Mononuclear cell (primary cell): Measurements from ENCODE around the gene NSRP1. TPM values are rescaled to one million over a fixed set of nuclear protein-coding genes. Genes with fewer than 3 reads are reported as not detected.
"Not testable (repeated sequence)": the region's sequence is repeated elsewhere in the genome, so short reads cannot be mapped to it uniquely, and the experiment has no call there.

Source experiments
- H3K27me3 ChIP-seq: 2 replicates; pipeline ENCODE4 v1.6.0; 2011; ENCODE audit warnings: low read length, control low read depth; ENCODE audit not compliant: insufficient read depth
- H3K4me1 ChIP-seq: 2 replicates; pipeline ENCODE4 v1.5.1; 2011; ENCODE audit warnings: mild to moderate bottlenecking, low read length, control low read depth; ENCODE audit not compliant: insufficient read depth
- H3K4me3 ChIP-seq: 2 replicates; pipeline ENCODE4 v1.5.1; 2011; ENCODE audit warnings: mild to moderate bottlenecking, low read length, moderate library complexity
- H3K9me3 ChIP-seq: 2 replicates; pipeline ENCODE4 v1.5.1; 2011; ENCODE audit warnings: low read depth, mild to moderate bottlenecking, control low read depth, low read length
- total RNA-seq: library from RNA; depleted of rRNA; stranded (reverse); fragments of >200 nt; gene quantifications from one replicate; pipeline ENCODE4 v1.2.3, GENCODE V29; 2012

Gene NSRP1
- total RNA-seq, result 13.1 TPM

DNA sequence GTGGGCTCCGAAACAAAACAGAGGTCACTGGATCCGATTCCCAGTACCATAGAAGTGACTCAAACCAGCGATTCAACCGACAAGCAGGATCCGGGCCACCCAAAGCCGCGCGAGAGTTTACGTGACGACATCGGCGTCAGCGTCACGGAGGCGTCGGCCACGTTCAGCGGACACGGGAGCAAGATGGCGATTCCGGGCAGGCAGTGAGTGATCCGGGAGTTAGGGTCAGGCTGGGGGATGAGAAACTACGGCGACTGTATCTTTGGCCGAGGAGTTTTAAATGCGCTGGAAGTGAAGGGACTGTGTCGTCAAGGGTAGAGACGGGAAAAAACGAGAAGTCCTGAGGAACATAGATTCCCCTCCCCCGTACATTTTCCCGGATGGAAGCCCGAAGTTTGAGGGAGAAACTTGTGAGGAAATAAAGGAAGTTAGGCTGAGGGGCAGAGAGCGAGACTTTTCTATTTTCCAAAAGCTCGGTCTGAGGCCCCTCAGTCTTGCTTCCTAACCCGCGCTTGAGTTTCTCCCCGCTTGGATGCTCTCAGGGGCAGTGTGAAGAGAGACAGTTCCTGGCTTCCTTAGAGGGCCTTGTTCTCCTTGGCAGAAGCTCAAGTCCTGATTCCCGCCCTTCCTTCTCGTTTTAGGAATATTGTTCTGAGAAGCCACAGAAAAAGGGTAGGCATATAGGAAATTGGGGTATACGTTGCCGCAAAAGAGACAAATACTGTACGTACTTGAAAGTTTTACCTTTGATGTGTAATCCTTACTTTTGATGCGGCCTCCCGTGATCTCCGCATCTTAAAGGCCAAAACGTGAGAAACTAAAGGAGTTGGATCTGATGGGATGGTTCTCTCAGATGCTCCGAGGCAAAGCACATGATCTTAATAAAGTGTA, at the start of gene NSRP1:
Gene NSRP1 (plus strand): TSS at position 156 of the 891 bp plus-strand sequence. CDS start 28 bp downstream, at position 184.
- Histone ChIP-seq H3K4me3 (peak within 1 kb of the TSS; percentile 100), H3K9me3 (no peaks in the 10 kb centered on the region)

GRCh38 chr17:30068465-30068864, 48.2 kb upstream of the NSRP1 start:
- H3K4me1 ChIP-seq, result no peaks in the 10 kb centered on the region
- H3K4me3 ChIP-seq, result no peak overlapping the region
- H3K9me3 ChIP-seq, result peaks cover 25% of the 10 kb centered on the region
- peaks cover 5% of the 10 kb centered on the region for H3K27me3 ChIP-seq

More for the DNA sequence above, at the start of gene NSRP1:
- H3K4me1 ChIP-seq, result peaks cover 33% of the 10 kb centered on the region
- no peaks in the 10 kb centered on the region for H3K27me3 ChIP-seq

- Histone ChIP-seq H3K27me3 (no peaks in the 10 kb centered on the region), H3K9me3 (no peaks in the 10 kb centered on the region), H3K4me1 (no peaks in the 10 kb centered on the region)
These were observed 42.4 kb upstream of the NSRP1 start for GRCh38 chr17:30074254-30074653.

DNA sequence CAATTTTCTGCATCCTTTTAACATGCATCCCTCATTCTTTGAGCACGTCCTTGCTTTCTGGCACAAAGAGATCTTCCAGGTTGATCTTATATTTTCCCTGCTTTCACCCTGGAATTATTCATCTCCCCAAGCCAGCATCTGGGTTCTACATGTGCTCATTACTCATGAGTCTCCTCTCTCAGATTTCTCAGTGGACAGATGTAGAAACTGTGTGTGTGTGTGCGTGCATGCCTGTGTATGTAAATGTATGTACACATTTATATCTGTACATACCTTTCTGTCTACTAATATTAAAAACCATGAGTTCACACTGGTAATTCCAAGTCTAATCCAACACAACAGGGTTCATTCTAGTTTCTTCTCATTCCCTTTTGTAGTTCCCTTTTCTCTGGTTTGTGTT, 41.9 kb upstream of the NSRP1 start:
- Histone ChIP-seq H3K4me3 (no peak overlapping the region), H3K9me3 (no peaks in the 10 kb centered on the region), H3K4me1 (no peaks in the 10 kb centered on the region), H3K27me3 (no peaks in the 10 kb centered on the region)

More at GRCh38 chr17:30074254-30074653, 42.4 kb upstream of the NSRP1 start:
- H3K4me3 ChIP-seq, result no peak overlapping the region

GRCh38 chr17:30082773-30083172, 33.8 kb upstream of the NSRP1 start:
- Histone ChIP-seq H3K9me3 (no peaks in the 10 kb centered on the region), H3K4me3 (no peak overlapping the region), H3K4me1 (no peaks in the 10 kb centered on the region), H3K27me3 (no peaks in the 10 kb centered on the region)

- peaks cover 3% of the 10 kb centered on the region for H3K27me3 ChIP-seq
- no peak overlapping the region for H3K4me3 ChIP-seq
- no peaks in the 10 kb centered on the region for H3K9me3 ChIP-seq
- H3K4me1 ChIP-seq, result no peaks in the 10 kb centered on the region
These were observed 31.8 kb upstream of the NSRP1 start for GRCh38 chr17:30084788-30085187.

DNA sequence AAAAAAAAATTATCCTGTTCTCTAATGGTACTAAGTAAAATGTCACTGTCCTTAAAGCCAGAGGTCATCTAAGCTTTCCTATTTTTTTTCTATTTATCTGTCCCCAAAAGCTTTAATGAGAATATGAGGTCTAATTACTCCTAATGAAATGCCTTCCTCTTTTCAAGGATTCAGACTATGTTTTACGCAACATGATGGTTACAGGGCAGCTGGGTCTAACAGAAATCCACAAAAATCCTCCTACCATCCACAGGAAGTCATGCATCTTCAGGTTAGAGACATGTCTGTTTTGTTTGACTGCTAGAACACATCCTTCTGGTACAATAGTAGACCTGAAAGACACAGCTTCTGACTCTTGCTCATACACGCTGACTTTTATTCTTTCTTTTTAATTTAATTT, 29.7 kb upstream of the NSRP1 start:
- no peak overlapping the region for H3K4me3 ChIP-seq
- H3K9me3 ChIP-seq, result no peaks in the 10 kb centered on the region
- peaks cover 3% of the 10 kb centered on the region for H3K27me3 ChIP-seq
- H3K4me1 ChIP-seq, result no peaks in the 10 kb centered on the region

DNA sequence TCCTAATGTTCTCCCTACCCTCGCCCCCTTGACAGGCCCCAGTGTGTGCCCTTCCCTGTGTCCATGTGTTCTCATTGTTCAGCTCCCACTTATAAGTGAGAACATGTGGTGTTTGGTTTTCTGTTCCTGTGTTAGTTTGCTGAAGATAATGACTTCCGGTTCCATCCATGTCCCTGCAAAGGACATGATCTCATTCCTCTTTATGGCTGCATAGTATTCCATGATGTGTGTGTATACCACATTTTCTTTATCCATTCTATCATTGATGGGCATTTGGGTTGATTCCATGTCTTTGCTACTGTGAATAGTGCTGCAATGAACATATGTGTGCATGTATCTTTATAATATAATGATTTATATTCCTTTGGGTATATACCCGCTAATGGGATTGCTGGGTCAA, 29.2 kb upstream of the NSRP1 start:
- not testable (repeated sequence) for H3K9me3 ChIP-seq, H3K27me3 ChIP-seq, H3K4me3 ChIP-seq, H3K4me1 ChIP-seq

- H3K4me3 ChIP-seq, result no peak overlapping the region
- peaks cover 3% of the 10 kb centered on the region for H3K27me3 ChIP-seq
- peaks cover 6% of the 10 kb centered on the region for H3K4me1 ChIP-seq
- H3K9me3 ChIP-seq, result no peaks in the 10 kb centered on the region
These were observed 25.4 kb upstream of the NSRP1 start for GRCh38 chr17:30091121-30091670.

GRCh38 chr17:30091771-30092170, 24.8 kb upstream of the NSRP1 start:
- peaks cover 3% of the 10 kb centered on the region for H3K27me3 ChIP-seq
- peaks cover 6% of the 10 kb centered on the region for H3K4me1 ChIP-seq
- no peak overlapping the region for H3K4me3 ChIP-seq
- no peaks in the 10 kb centered on the region for H3K9me3 ChIP-seq

- Histone ChIP-seq H3K4me3 (no peak overlapping the region), H3K4me1 (peaks cover 6% of the 10 kb centered on the region), H3K27me3 (peaks cover 3% of the 10 kb centered on the region), H3K9me3 (no peaks in the 10 kb centered on the region)
These were observed 23.7 kb upstream of the NSRP1 start for GRCh38 chr17:30092886-30093285.

DNA sequence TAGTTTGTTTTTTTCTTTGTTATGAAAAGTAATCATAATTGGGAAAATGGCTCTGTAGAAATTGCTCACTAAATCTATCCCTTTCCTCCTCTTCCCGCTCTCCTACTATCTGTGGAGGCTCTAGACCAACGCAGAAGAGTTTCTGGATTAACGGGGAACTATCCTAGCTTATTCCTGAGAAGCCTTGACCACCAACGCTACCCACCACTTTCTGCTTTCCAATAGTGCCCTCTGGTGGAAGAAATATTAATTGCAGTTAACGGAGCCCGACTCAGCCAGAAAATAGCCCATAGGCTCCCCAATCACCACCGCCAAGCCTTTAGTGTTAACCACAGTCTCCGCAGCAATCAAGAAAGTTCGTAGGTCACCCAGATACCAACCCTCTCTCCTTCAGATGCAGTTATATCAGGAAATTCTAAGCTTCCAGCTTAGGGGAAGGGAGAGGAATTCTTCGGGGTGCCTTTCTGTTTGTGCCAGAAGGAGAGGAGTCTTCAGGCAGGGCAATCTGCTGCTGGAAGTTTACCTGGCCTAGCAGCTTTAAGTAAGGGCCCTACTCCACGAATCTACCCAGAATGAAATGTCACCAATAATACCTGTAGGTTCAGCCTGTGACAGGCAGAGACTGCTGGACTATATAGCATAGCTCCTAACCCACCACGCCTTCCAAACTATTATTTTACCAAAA, 23.0 kb upstream of the NSRP1 start:
- Histone ChIP-seq H3K9me3 (no peaks in the 10 kb centered on the region), H3K27me3 (no peaks in the 10 kb centered on the region), H3K4me3 (no peak overlapping the region), H3K4me1 (peaks cover 6% of the 10 kb centered on the region)

GRCh38 chr17:30095507-30096244, 20.9 kb upstream of the NSRP1 start:
- no peaks in the 10 kb centered on the region for H3K27me3 ChIP-seq
- H3K4me1 ChIP-seq, result peaks cover 6% of the 10 kb centered on the region
- no peaks in the 10 kb centered on the region for H3K9me3 ChIP-seq
- H3K4me3 ChIP-seq, result no peak overlapping the region

DNA sequence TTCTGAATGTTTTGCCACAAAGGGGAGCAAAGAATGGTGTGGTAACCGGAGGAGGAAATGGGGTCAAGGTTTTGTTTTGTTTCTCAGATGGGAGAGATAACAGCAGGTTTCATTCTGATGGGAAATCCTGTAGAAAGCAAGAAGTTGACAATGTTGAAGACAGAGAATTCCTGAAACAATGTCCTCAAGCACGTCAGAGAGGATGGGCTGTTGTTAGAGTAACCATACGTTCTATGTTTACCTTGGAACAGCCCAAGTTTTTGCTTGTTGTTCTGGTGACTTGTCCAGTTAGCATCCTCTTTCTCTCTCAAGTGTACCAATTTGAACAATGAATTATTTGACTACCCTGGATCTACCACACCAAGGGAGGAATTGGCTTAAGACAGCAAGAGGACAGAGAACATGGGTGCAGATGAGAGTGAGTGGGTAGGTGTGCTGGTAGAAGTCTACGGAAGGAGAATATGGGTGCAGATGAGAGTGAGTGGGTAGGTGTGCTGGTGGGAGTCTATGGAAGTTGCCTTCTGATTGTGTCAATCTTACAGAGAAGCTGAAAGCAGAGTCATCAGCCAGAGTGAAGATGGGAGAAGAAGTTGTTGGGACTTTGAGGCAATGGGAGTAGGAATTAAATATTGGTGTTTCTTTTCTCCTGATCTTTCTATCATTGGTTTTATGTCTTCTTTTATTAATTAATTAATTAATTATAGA, 14.8 kb upstream of the NSRP1 start:
- Histone ChIP-seq H3K9me3 (no peaks in the 10 kb centered on the region), H3K4me1 (peaks cover 10% of the 10 kb centered on the region), H3K27me3 (no peaks in the 10 kb centered on the region), H3K4me3 (no peak overlapping the region)
